ENCODE measurements around the gene CNTNAP2. TPM values are rescaled to one million over a fixed set of nuclear protein-coding genes. Genes with fewer than 3 reads are reported as not detected.

The CNTNAP2 gene
- total RNA-seq, 4 donors from 2014 or later, result 0.91 to 16.0 TPM; not detected in 2

DNA sequence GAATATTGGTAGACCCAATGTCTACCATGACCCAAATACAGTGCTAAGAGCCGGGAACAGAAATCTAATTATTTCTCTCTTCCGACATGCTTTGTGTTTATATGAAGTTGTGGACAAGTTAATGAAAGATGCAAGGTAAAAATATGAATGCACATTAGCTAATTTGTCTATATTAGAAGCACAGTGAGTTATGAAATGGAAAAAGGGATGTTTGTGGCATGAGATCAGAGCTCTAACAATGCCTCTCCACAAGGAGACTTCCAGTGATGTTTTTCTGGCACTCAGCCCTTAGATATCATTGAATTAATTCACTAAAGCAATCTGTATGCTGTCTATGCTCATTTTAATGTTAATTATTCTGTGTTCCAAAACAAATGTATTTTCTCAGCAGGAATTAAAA is 897.2 kb downstream of the CNTNAP2 start:
- H3K27me3 ChIP-seq, result no peaks in the 10 kb centered on the region
- DNase-seq, result no peak
- H3K36me3 ChIP-seq, result no peaks in the 10 kb centered on the region
- H3K9me3 ChIP-seq, result no peaks in the 10 kb centered on the region
- no peak overlapping the region for H3K4me3 ChIP-seq
- H3K4me1 ChIP-seq, result no peaks in the 10 kb centered on the region
- H3K27ac ChIP-seq, result no peak overlapping the region
- intact Hi-C loops (cut with DNase I; ENCODE audit: low total_unique reads), result no loop called here
- TF ChIP-seq, protein P1, sequence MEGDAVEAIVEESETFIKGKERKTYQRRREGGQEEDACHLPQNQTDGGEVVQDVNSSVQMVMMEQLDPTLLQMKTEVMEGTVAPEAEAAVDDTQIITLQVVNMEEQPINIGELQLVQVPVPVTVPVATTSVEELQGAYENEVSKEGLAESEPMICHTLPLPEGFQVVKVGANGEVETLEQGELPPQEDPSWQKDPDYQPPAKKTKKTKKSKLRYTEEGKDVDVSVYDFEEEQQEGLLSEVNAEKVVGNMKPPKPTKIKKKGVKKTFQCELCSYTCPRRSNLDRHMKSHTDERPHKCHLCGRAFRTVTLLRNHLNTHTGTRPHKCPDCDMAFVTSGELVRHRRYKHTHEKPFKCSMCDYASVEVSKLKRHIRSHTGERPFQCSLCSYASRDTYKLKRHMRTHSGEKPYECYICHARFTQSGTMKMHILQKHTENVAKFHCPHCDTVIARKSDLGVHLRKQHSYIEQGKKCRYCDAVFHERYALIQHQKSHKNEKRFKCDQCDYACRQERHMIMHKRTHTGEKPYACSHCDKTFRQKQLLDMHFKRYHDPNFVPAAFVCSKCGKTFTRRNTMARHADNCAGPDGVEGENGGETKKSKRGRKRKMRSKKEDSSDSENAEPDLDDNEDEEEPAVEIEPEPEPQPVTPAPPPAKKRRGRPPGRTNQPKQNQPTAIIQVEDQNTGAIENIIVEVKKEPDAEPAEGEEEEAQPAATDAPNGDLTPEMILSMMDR (IDR thresholded peaks at IDR 0.05), result no peak
- no peak for TF ChIP-seq POLR2A (IDR thresholded peaks at IDR 0.05)

DNA sequence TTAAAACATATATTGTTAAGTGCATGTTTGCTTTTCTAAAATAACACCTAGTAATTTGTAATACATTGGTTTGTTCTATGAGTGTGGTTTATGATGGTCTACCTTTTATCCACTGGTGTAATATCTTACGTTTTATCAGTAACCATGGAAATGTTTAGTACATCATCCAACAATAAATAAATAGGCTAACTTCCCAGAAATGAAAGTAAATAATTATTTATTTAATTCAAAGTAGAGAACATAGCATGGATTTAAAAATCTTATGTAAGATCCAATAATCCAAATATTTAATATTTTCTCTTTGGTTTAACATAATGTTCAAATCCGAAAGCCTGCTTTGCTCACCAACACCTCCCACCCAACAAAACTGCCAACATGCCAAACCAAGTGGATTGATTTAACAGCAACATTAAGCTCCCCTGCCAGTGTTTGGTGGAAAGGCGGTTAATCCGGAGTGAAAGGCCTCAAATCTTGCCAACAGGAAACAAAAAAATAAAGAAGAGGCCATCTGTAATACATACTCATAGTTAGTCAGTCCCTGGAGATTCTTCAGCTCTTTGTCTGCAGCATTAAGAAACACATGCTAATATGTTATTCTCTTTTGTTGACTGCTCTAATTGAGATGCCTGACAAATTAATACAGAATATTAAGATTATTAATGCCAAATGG is 897.8 kb downstream of the CNTNAP2 start:
- intact Hi-C loops (cut with DNase I; ENCODE audit: low total_unique reads), result no loop called here
- no peak for TF ChIP-seq POLR2A (IDR thresholded peaks at IDR 0.05)
- TF ChIP-seq, protein P1 (IDR thresholded peaks at IDR 0.05), result no peak

DNA sequence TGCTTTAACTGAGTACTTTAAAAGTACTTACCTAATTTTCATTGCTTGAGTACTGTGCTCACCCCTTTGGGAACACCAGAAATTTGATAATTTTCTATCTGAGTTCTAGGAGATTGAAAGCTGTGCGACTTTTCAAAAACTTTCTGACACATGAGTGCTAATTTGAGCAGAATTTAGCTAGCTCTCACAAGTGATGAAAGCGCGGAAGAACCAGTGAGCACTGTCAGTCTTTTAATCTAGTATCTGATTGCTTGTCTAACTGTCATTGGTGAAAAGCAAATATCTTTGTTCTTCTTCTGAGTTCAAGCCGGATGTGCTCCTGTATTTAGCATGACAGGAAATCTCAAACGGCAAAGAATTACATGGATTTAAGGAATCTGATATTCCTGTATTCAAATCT is 899.4 kb downstream of the CNTNAP2 start:
- Histone ChIP-seq H3K4me1 (no peaks in the 10 kb centered on the region), H3K27me3 (no peaks in the 10 kb centered on the region), H3K4me3 (no peak overlapping the region), H3K27ac (no peak overlapping the region), H3K9me3 (no peaks in the 10 kb centered on the region), H3K36me3 (no peaks in the 10 kb centered on the region)
- no peak for DNase-seq
- no peak for TF ChIP-seq POLR2A (IDR thresholded peaks at IDR 0.05)
- TF ChIP-seq, protein P1 (IDR thresholded peaks at IDR 0.05), result no peak
- intact Hi-C loops (cut with DNase I; ENCODE audit: low total_unique reads), result no loop called here

More for the DNA sequence above, 897.8 kb downstream of the CNTNAP2 start:
- H3K4me1 ChIP-seq, result no peaks in the 10 kb centered on the region
- no peaks in the 10 kb centered on the region for H3K36me3 ChIP-seq
- no peaks in the 10 kb centered on the region for H3K27me3 ChIP-seq
- no peak overlapping the region for H3K27ac ChIP-seq
- no peaks in the 10 kb centered on the region for H3K9me3 ChIP-seq
- no peak for DNase-seq
- no peak overlapping the region for H3K4me3 ChIP-seq

DNA sequence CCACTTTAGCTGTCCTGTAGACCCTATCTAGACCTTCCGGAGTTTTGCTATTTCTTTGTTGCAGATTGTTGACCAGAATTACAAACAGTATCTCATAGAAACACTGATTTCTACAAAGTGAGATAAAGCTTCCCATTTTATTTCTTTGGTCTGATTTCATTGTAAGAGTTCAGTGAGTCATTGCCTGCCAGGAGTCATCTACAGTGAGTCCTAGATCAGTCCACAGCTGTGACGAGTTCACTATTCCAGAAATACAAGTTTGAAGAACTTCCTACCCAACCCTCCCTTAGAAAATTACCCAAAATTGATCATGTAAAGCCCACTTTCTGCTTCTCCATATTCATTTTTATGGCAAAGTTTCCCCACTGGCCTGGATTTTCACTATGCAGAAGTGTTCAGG is 905.5 kb downstream of the CNTNAP2 start:
- no peak overlapping the region for H3K27ac ChIP-seq
- H3K36me3 ChIP-seq, result no peaks in the 10 kb centered on the region
- TF ChIP-seq POLR2A (IDR thresholded peaks at IDR 0.05), result no peak
- TF ChIP-seq, protein P1 (IDR thresholded peaks at IDR 0.05), result no peak
- no peaks in the 10 kb centered on the region for H3K9me3 ChIP-seq
- no peak overlapping the region for H3K4me3 ChIP-seq
- no peaks in the 10 kb centered on the region for H3K27me3 ChIP-seq
- no peaks in the 10 kb centered on the region for H3K4me1 ChIP-seq
- DNase-seq, result no peak
- intact Hi-C loops (cut with DNase I; ENCODE audit: low total_unique reads), result no loop called here

DNA sequence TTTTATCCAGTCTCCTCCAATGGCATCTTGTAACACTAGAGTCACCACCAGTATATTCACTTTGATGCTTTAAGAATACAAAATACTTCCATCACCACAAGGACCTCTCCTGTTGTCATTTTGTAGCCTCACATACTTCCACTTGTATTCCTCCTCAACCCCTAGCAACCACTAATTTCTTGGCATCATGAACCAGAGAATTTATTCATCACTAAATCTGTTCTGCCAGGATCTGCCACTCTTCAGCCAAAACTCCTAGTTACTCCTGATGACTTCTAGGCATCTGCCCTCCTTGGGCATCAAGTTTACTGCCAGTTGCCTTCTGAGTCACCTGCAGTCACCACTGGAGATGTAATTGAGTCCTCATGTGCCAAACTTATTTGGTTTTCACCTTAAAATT is 906.8 kb downstream of the CNTNAP2 start:
- Histone ChIP-seq H3K4me1 (no peaks in the 10 kb centered on the region), H3K27me3 (no peaks in the 10 kb centered on the region), H3K27ac (no peak overlapping the region), H3K4me3 (no peak overlapping the region), H3K36me3 (no peaks in the 10 kb centered on the region), H3K9me3 (no peaks in the 10 kb centered on the region)
- TF ChIP-seq POLR2A (IDR thresholded peaks at IDR 0.05), result no peak
- TF ChIP-seq, protein P1 (IDR thresholded peaks at IDR 0.05), result no peak
- no peak for DNase-seq
- intact Hi-C loops (cut with DNase I; ENCODE audit: low total_unique reads), result no loop called here

All from uterus (tissue), 4 donors.